ENCODE results near the gene BASP1.

The BASP1 gene

GRCh38 chr5:17304282-17304681 lies 86.9 kb downstream of the BASP1 start (continued):
- no peak for TF ChIP-seq CREB5 (CRISPR knock-in tag; IDR thresholded peaks at IDR 0.05; ENCODE audit: low read depth)
- TF ChIP-seq ZNF565 (CRISPR knock-in tag; conservative IDR thresholded peaks at IDR 0.05; ENCODE audit: low read depth): no peak
- no peak for TF ChIP-seq TOX (CRISPR knock-in tag; IDR thresholded peaks at IDR 0.05; ENCODE audit: borderline replicate concordance)
- TF ChIP-seq ZFP30 (CRISPR knock-in tag; IDR thresholded peaks at IDR 0.05): no peak
- TF ChIP-seq RARB (CRISPR knock-in tag; IDR thresholded peaks at IDR 0.05): no peak

GRCh38 chr5:17305017-17305416 lies 87.6 kb downstream of the BASP1 start:
- no peak for ATAC-seq
- TF ChIP-seq ZFP3 (CRISPR knock-in tag; IDR thresholded peaks at IDR 0.05) (no peak), CSDC2 (CRISPR knock-in tag; IDR thresholded peaks at IDR 0.05) (no peak), TCF4 (CRISPR knock-in tag; IDR thresholded peaks at IDR 0.05; ENCODE audit: borderline replicate concordance) (no peak), GLIS3 (CRISPR knock-in tag; IDR thresholded peaks at IDR 0.05) (no peak), OSR1 (CRISPR knock-in tag; IDR thresholded peaks at IDR 0.05) (no peak), PATZ1 (CRISPR knock-in tag; IDR thresholded peaks at IDR 0.05; ENCODE audit: borderline replicate concordance) (no peak), TOX (CRISPR knock-in tag; IDR thresholded peaks at IDR 0.05; ENCODE audit: borderline replicate concordance) (no peak), ZNF8 (CRISPR knock-in tag; IDR thresholded peaks at IDR 0.05) (no peak), ZC3H10 (CRISPR knock-in tag; IDR thresholded peaks at IDR 0.05) (no peak), POU6F1 (CRISPR knock-in tag; IDR thresholded peaks at IDR 0.05; ENCODE audit: borderline replicate concordance, low read depth) (no peak), TSHZ2 (CRISPR knock-in tag; IDR thresholded peaks at IDR 0.05) (no peak), CSRNP3 (CRISPR knock-in tag; IDR thresholded peaks at IDR 0.05) (no peak), SNAI2 (CRISPR knock-in tag; IDR thresholded peaks at IDR 0.05) (no peak), ARNTL (CRISPR knock-in tag; IDR thresholded peaks at IDR 0.05; ENCODE audit: borderline replicate concordance, low read depth) (no peak), ZFP30 (CRISPR knock-in tag; IDR thresholded peaks at IDR 0.05) (no peak), PPARA (CRISPR knock-in tag; IDR thresholded peaks at IDR 0.05; ENCODE audit: borderline replicate concordance) (no peak), BACH2 (CRISPR knock-in tag; IDR thresholded peaks at IDR 0.05; ENCODE audit: borderline replicate concordance) (no peak), CREB5 (CRISPR knock-in tag; IDR thresholded peaks at IDR 0.05; ENCODE audit: low read depth) (no peak), ISL1 (CRISPR knock-in tag; IDR thresholded peaks at IDR 0.05) (no peak), ZNF565 (CRISPR knock-in tag; conservative IDR thresholded peaks at IDR 0.05; ENCODE audit: low read depth) (no peak)
